ENCODE data around the gene KCNV2. TPM values are rescaled to one million over a fixed set of nuclear protein-coding genes. Genes with fewer than 3 reads are reported as not detected.

Gene KCNV2
- total RNA-seq, 4 donors from 2014 or later = not detected

GRCh38 chr9:2677915-2678889, 39.1 kb upstream of the KCNV2 start:
- Histone ChIP-seq H3K27ac (no peak overlapping the region), H3K4me1 (peaks cover 0 to 3% of the 10 kb centered on the region in 2 donors), H3K36me3 (no peaks in the 10 kb centered on the region), H3K27me3 (no peaks in the 10 kb centered on the region), H3K4me3 (replicated peaks in 1 of 3) (no peak overlapping the region), H3K9me3 (no peaks in the 10 kb centered on the region)
- WGBS, 2 donors = 74 to 75% methylated on average over 5 of the region's 5 CpGs
- DNase-seq = no peak
- intact Hi-C loops (cut with DNase I) = no loop called here
- no peak for TF ChIP-seq POLR2A (IDR thresholded peaks at IDR 0.05)
- TF ChIP-seq, protein P1, sequence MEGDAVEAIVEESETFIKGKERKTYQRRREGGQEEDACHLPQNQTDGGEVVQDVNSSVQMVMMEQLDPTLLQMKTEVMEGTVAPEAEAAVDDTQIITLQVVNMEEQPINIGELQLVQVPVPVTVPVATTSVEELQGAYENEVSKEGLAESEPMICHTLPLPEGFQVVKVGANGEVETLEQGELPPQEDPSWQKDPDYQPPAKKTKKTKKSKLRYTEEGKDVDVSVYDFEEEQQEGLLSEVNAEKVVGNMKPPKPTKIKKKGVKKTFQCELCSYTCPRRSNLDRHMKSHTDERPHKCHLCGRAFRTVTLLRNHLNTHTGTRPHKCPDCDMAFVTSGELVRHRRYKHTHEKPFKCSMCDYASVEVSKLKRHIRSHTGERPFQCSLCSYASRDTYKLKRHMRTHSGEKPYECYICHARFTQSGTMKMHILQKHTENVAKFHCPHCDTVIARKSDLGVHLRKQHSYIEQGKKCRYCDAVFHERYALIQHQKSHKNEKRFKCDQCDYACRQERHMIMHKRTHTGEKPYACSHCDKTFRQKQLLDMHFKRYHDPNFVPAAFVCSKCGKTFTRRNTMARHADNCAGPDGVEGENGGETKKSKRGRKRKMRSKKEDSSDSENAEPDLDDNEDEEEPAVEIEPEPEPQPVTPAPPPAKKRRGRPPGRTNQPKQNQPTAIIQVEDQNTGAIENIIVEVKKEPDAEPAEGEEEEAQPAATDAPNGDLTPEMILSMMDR (IDR thresholded peaks at IDR 0.05) = no peak

DNA sequence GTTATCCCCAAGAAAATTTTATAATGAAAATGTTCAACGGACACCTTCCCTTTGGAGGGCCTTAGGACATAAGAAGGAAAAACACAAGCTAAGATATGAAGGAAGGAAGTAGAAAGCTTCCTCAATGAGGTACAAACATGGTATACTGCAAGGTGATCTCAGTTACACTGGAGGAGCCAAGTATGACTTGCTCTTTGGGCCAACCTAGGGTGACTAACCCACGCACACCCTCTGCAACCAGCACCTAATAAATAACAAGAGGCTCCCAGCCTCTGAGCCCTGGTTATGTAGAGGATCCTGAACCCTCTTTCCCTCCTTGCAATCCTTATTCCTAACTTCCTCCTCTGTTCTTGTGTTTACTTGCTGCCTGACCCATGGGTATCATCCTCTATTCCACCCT, 38.3 kb upstream of the KCNV2 start:
- intact Hi-C loops (cut with DNase I) = no loop called here
- Histone ChIP-seq H3K36me3 (no peaks in the 10 kb centered on the region), H3K4me1 (peaks cover 0 to 3% of the 10 kb centered on the region in 2 donors), H3K27ac (no peak overlapping the region), H3K27me3 (no peaks in the 10 kb centered on the region), H3K4me3 (replicated peaks in 1 of 3) (no peak overlapping the region), H3K9me3 (no peaks in the 10 kb centered on the region)
- WGBS, 2 donors = 91 to 96% methylated on average over 2 of the region's 2 CpGs
- no peak for DNase-seq
- TF ChIP-seq POLR2A (IDR thresholded peaks at IDR 0.05) = no peak
- TF ChIP-seq, protein P1 (IDR thresholded peaks at IDR 0.05) = no peak

GRCh38 chr9:2681981-2682380, 35.3 kb upstream of the KCNV2 start:
- Histone ChIP-seq H3K9me3 (no peaks in the 10 kb centered on the region), H3K36me3 (no peaks in the 10 kb centered on the region), H3K27ac (no peak overlapping the region), H3K4me1 (peaks cover 0 to 3% of the 10 kb centered on the region in 2 donors), H3K4me3 (replicated peaks in 1 of 3) (no peak overlapping the region), H3K27me3 (no peaks in the 10 kb centered on the region)
- no peak for DNase-seq
- intact Hi-C loops (cut with DNase I) = no loop called here
- WGBS, 2 donors = 91 to 92% methylated on average over 1 of the region's 1 CpG
- TF ChIP-seq POLR2A (IDR thresholded peaks at IDR 0.05) = no peak
- TF ChIP-seq, protein P1 (IDR thresholded peaks at IDR 0.05) = no peak

GRCh38 chr9:2686911-2687310, 30.4 kb upstream of the KCNV2 start:
- TF ChIP-seq POLR2A (IDR thresholded peaks at IDR 0.05) = no peak
- TF ChIP-seq, protein P1 (IDR thresholded peaks at IDR 0.05) = no peak

GRCh38 chr9:2688636-2689035, 28.7 kb upstream of the KCNV2 start:
- Histone ChIP-seq H3K27me3 (no peaks in the 10 kb centered on the region), H3K27ac (no peak overlapping the region), H3K36me3 (no peaks in the 10 kb centered on the region), H3K4me1 (peaks cover 3 to 4% of the 10 kb centered on the region in 2 donors), H3K4me3 (replicated peaks in 1 of 3) (no peak overlapping the region), H3K9me3 (no peaks in the 10 kb centered on the region)
- WGBS, 2 donors = 90 to 98% methylated on average over 3 of the region's 3 CpGs
- no peak for DNase-seq
- TF ChIP-seq, protein P1 (IDR thresholded peaks at IDR 0.05) = no peak
- TF ChIP-seq POLR2A (IDR thresholded peaks at IDR 0.05) = no peak
- intact Hi-C loops (cut with DNase I) = no loop called here

More at GRCh38 chr9:2686911-2687310, 30.4 kb upstream of the KCNV2 start:
- Histone ChIP-seq H3K9me3 (no peaks in the 10 kb centered on the region), H3K36me3 (no peaks in the 10 kb centered on the region), H3K27ac (no peak overlapping the region), H3K27me3 (no peaks in the 10 kb centered on the region), H3K4me1 (peaks cover under 1 to 3% of the 10 kb centered on the region in 2 donors), H3K4me3 (replicated peaks in 1 of 3) (no peak overlapping the region)
- whole genome bisulfite sequencing, 2 donors = 82 to 96% methylated on average over 4 of the region's 4 CpGs
- intact Hi-C loops (cut with DNase I) = no loop called here
- DNase-seq = no peak
